ENCODE measurements around the gene NDUFS4. TPM values are rescaled to one million over a fixed set of nuclear protein-coding genes. Genes with fewer than 3 reads are reported as not detected.
"Not testable (repeated sequence)": the region's sequence is repeated elsewhere in the genome, so short reads cannot be mapped to it uniquely, and the experiment has no call there.

Gene NDUFS4
- 100 to 1,000 TPM; 126 to 162 (median 141) TPM for polyA plus RNA-seq (ENCODE audit: insufficient read length in 4 of 4)

DNA sequence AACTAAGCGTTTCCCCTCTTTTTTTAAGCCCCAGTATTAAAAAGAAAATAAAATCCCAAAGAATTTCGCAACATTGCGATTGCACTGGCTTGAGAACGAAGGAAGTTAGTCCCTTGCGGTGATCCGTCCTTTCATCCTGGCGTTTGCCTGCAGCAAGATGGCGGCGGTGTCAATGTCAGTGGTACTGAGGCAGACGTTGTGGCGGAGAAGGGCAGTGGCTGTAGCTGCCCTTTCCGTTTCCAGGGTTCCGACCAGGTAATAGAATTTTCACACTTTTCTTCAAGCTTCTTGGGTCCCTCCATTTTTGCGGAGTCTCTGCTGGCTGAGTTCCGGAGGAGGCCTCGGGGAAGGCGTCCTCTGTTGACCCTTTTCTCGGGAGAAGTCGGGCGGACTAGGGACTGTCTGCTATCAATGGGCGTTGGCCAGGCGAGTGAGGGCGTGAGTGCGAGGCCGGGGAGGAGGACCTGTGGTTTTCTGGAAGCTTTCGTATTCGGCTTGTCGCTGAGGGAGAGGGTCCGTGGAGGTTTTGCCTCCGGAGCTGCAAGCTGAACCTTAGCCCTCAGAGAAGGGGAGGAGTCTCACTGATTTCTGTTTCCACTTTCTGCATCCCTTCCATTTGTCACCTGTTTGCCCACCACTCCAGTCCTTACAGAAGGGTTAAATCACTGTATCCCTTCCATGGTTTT, at the start of gene NDUFS4:
NDUFS4 (plus strand) TSS at position 134 of the 686 bp plus-strand sequence; CDS start at position 158, 24 bp downstream.
- DNase-seq (ENCODE audit: low read depth in 4 of 4, low spot score in 2 of 4), result peak; percentile 76 to 89 (median 85)

DNA sequence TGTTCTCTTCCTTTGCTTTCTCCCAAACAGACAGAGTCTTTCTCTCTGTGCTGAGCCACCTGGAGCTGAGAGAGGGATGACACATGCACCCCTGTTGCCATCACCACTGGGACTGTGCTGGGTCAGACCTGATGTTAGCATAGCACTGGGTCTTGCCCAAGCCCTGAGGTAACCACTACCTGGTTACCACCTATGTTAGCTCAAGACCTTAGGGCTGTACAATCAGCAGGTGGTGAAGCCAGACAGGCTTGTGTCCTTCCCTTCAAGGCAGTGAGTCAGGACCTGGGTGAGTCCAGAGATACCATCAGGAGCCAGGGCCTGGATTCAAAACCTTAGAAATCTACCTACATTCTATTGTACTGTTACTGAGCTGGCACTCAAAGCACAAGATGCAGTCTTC, 47.9 kb upstream of the NDUFS4 start:
- DNase-seq (ENCODE audit: low read depth in 4 of 4, low spot score in 2 of 4), result no peak

DNA sequence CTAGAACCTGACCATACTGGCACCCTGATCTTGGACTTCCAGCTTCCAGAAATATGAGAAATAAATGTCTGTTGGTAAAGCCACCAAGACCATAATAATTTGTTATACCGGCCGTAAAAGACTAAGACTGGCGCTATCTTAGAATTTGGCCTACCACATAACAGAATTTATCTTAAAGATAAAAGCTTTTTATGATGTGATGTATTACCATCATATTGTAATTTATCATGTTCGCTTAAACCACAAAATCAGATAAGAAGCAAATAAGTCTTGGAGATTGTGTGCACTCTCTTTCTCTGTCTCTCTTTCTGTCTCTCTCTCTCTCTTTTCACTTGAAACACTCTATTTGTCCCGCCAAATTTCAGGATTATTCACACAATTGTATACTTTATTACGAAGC, 44.5 kb upstream of the NDUFS4 start:
- DNase-seq (ENCODE audit: low read depth in 4 of 4, low spot score in 2 of 4), result no peak

DNA sequence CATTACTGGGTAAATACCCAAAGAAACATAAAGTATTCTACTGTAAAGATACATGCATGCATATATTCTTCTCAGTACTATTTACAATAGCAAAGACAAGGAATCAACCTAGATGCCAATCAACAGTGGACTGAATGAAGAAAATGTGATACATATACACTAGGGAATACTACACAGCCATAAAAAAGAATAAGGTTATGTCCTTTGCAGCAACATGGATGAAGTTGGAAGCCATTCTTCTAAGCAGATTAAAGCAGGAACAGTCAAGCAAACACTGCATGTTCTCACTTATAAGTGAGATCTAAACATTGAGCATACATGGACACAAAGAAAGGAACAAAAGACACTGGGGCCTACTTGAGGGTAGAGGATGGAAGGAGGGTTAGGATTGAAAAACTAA, 39.6 kb upstream of the NDUFS4 start:
- no peak for DNase-seq (ENCODE audit: low read depth in 4 of 4, low spot score in 2 of 4)

DNA sequence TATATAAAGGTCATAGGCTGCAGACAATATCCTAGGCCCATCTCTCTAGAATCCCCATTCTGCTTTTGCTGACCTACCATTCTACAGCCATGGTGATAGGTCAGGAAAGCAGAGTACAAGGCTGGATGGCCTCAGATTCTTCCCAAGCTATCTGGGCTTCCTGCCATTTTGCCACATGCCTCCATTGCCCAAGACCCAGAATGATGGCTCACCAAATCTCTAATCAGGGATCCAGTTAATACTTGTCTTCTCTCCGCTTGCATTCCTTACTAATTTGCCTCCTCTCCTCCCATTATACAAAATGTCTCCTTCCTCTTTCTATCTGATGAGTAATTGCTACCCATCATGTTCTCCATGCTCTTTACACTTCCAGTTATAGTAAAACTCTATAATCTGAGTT, 22.7 kb upstream of the NDUFS4 start:
- no peak for DNase-seq (ENCODE audit: low read depth in 4 of 4, low spot score in 2 of 4)

DNA sequence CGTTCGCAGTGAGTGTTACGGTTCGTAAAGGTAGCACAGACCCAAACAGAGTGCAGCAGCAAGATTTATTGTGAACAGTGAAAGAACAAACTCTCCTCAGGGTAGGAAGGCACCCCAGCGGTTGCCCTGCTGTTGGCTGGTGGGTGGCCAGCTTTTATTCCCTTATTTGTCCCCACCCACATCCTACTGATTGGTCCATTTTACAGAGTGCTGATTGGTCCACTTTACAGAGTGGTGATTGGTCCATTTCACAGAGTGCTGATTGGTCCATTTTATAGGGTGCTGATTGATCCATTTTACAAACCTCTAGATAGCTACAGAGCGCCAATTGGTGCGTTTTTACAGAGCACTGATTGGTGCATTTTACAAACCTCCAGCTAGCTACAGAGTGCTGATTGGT, 19.7 kb upstream of the NDUFS4 start:
- not testable (repeated sequence) for DNase-seq (ENCODE audit: low read depth in 4 of 4, low spot score in 2 of 4)

DNA sequence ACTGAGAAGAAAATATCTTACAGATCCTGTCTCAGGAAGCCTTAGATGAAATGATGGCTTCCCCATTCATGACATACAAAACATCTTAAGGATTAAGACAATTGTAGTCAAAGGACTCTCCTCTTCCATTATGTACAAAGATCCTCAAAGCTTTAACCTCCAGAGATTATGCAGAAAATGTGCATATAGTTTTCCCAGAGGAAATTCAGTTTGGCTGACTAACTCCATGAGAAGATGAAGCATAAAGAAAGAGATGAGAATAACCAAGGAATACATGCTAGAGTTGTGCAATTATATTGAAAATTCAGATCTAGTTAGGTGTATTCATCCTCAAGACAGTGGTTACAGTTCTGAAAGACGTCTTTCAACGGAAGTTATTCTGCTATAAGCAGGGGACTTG, 18.6 kb upstream of the NDUFS4 start:
- no peak for DNase-seq (ENCODE audit: low read depth in 4 of 4, low spot score in 2 of 4)

DNA sequence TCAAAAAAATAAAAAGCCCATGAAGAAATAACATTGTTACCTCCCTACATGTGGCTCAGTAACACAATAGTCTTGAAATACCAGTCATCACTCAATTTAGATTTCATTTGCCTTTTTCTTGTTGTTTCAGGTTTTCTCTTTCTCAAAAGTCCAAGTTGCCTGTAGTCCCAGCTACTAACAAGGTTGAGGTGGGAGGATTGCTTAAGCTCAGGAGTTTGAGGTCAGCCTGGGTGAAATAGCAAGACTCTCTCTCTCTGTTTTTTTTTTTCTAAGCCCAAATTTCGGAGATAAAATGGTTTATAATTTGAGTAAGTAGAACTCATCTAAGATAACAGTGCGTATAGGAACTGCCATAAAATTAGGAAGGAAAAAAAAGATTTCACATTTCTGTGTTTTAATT, 17.5 kb upstream of the NDUFS4 start:
- DNase-seq (ENCODE audit: low read depth in 4 of 4, low spot score in 2 of 4), result no peak

DNA sequence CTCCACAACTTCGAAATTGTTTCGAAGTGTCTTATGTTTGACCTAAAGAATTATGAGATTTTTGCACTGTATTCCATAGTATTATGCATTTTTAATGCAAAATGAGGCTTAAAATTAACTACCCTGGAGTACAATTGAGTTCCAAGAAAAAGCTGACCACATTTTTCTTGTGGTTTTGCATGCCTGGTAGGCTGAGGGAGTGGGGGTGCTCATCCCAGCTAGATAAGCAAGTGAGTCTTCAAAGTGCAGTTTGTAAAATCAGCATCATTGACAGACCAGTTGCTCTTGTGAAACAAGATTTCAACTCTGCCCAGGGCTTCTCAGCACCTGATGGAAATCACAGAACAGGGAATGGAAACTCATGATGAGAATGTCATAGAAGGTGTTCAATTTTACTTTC, 17.0 kb upstream of the NDUFS4 start:
- DNase-seq (ENCODE audit: low read depth in 4 of 4, low spot score in 2 of 4), result no peak

DNA sequence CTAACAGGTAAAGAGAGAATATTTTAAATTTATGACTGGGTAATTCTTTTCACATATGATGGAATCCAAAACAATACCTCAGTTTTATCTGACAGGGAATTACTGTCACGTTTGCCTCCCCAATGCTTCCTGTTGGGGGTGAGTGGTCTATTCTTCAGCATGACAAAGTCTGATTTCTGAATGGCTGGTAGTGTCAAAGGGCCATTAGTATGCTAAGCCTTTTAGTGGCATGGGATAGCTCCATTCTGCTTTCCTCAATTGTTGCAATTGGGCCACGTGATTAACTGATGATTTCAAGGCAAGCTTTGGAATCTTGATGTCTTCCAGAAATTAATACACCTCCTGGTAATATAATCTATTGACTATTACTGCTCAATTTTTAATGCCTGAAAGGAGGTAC, 14.7 kb upstream of the NDUFS4 start:
- DNase-seq (ENCODE audit: low read depth in 4 of 4, low spot score in 2 of 4), result no peak

DNA sequence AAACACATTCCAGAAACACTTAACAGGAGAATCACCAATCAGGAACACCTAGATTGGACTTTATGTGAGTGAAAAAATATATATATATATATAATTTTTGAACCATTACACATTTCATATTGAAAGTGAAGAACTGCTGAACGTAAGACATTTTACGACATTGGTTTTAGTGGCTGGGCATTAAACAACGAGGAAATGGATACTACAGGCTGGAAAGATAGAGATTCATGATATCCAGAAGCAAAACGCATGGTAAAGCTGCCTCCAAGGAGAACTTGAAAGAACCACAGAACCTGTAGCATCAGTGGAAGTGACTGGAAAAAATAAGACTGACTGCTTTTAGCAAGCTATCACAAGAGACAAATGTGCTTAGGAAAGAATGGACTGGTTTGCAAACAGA, 13.2 kb upstream of the NDUFS4 start:
- DNase-seq (ENCODE audit: low read depth in 4 of 4, low spot score in 2 of 4), result no peak

DNA sequence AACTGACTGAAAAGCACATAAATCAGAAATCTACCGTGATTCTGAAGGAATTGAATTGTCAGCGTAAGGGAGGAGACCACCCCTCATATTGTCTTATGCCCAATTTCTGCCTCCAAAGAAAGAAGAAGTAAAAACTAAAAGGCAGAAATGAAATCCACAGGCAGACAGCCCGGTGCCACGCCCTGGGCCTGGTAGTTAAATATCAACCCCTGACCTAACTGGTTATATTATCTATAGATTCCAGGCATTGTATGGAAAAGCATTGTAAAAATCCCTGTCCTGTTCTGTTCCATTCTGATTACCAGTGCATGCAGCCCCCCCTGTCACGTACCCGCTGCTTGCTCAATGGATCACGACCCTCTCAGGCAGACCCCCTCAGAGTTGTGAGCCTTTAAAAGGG, 11.9 kb upstream of the NDUFS4 start:
- not testable (repeated sequence) for DNase-seq (ENCODE audit: low read depth in 4 of 4, low spot score in 2 of 4)

DNA sequence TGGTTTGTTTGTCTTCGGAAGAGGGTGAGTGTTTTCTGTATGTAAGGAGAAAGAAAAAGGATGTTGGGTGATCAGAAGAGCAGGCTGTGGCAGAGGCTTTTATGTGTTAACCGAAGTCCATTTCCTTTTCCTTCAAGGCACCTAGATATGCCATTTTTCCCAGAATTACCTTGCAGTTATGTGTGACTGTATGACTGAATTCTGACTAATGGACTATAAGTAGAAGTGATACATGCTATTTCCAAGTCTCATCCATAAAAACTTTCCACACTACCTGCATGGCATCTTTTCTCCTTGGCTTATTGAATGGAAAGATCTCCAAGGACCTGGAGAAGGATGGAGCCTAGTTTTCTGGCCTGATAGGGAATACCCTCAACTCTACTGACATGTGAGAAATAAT, 10.6 kb upstream of the NDUFS4 start:
- DNase-seq (ENCODE audit: low read depth in 4 of 4, low spot score in 2 of 4), result no peak

DNA sequence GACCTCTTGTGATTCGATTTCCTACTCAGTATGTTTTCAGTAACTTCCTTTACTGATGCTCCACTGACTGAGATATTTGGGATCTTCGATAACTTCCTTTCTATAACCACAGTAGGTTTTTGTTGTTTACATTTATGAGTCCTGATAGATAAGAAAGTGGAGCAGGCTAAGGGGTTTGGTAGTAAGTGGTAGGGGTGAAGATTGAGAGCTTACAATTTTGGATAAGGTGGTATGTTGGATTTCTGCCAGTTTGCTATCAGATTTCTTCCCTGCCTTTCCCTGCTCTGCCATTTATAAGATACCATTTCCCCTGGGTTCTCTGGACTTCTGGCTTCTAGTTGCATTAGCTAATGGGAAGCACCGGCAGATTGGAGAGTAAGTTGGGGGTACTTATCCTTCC, 7.9 kb upstream of the NDUFS4 start:
- DNase-seq (ENCODE audit: low read depth in 4 of 4, low spot score in 2 of 4), result no peak

DNA sequence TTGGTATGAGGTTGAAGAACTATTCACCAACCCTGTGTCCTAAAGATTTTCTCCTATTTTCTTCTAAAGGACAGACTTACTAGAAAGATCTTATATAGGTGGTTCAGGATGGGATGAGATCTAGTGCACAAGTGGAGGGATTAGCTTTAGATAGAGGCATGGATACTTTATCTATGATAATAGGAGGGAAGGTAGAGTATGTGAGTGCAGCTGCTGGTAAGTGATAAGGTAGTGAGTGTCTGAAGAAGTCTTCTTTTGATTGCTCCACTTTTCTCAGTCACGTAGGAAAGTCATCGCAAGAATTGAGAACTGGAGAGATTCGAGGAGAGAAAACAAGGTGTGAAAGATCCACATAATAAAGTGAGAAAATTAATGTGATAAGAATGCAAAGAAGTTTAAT, 6.0 kb upstream of the NDUFS4 start:
- no peak for DNase-seq (ENCODE audit: low read depth in 4 of 4, low spot score in 2 of 4)

DNA sequence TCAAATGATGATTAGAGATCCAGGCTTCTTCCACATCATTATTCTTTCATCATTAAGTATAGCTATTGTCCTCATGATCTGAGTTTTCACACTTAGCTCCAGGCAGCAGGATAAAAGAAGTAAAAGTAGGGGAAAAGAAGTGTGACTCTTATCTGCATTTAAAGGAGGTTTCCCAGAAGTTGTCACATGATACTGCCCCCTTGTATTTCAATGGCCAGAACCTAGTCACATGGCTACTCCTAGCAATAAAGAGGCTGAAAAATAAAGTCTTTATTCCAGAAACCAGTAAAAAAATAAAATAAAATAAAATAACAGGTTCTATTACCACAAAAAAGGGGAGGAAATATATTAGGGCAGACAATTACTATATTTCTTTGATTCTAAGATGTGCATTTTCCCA, 5.3 kb upstream of the NDUFS4 start:
- DNase-seq (ENCODE audit: low read depth in 4 of 4, low spot score in 2 of 4), result no peak

DNA sequence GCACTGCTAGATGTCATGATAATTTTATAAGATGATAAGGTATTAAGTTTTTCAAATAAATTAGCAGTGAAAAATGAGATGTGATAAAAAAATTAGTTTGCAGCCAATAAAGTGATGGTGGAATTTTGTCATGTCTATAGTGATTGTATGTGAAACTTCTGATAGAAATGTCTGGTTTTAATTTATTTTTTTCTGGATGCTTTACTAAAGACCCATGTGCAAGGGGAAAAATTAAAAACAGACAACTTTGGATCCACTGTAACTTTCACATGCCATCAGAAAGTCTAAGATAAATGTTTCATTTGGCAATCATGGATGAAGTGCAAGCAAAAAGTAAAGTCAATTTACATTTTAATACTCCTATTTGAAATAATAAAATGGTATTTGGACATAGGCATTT, 4.4 kb upstream of the NDUFS4 start:
- DNase-seq (ENCODE audit: low read depth in 4 of 4, low spot score in 2 of 4), result no peak

DNA sequence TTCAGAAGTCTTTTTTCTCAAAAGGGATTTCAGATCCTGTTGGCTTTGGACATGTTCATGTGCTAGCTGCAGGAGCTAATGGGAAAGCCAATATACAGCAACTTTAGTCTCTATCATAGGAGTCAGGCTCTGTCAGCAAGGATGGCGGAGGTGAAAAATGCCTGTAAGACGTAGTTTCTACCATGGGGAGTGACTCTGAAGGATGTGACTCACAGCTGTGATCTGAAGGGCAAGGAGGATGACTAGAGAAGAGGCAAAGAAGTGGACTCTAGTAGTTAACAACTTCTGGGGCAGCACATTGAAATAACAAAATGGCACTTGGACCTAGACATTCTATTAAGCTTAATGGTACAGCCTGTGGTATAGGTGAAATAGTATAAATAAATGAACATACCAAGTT, 3.1 kb upstream of the NDUFS4 start:
- no peak for DNase-seq (ENCODE audit: low read depth in 4 of 4, low spot score in 2 of 4)

DNA sequence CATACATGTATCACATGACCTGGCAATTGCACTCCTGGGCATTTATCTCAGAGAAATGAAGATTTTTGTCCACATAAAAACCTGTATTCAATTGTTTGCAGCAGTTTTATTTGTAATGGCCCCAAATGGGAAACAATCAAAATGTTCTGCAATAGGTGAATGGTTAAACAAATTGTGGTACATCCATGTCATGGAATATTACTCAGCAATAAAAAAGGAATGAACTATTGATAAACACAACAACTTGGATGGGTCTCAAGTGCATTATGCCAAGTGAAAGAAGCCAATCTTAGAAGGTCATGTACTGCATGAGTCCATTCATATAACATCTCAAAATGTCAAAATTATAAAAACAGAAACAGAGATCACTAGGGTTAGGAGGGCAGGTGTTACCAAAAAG, 1.5 kb upstream of the NDUFS4 start:
- no peak for DNase-seq (ENCODE audit: low read depth in 4 of 4, low spot score in 2 of 4)

DNA sequence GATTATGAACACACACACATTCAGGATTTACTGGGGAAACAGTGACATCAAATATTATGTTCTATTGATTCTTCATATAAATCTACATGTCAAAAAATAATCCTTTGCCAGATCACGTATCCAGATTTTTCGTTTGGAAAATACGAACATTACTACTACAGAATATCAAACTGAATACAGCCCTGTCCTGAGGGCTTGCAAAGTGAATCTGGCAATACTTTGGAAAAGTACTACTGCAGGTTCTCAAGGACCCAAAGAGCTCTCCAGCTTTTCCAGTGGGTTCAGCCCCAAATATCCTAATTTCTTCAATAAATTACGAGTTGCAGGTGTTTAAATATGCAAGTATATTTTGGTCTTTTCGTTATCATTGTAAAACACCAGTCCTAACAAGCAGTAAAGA, 411 bp upstream of the NDUFS4 start:
- peak in 1 of 4 donors; percentile 8 for DNase-seq (ENCODE audit: low read depth in 4 of 4, low spot score in 2 of 4)

DNA sequence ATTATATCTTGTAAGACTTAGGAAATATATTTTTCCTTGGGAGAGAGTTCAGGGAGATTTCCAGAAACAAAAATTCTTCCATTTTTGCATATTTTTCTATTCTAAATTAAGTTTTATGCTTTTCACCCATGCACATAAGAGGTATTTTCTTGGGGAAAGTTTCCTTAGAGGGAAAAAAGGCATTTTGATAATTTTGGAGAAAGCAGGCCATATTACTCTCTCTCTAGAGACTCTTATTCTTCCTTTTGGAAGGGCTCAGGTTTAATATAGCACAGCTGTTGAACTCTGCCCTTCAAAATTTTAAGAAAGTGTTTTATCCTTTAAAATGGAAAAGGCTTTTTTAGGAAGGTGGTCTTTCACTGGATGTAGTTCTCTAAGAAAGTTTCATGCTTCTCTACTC, 8.0 kb downstream of the NDUFS4 start:
- no peak for DNase-seq (ENCODE audit: low read depth in 4 of 4, low spot score in 2 of 4)

DNA sequence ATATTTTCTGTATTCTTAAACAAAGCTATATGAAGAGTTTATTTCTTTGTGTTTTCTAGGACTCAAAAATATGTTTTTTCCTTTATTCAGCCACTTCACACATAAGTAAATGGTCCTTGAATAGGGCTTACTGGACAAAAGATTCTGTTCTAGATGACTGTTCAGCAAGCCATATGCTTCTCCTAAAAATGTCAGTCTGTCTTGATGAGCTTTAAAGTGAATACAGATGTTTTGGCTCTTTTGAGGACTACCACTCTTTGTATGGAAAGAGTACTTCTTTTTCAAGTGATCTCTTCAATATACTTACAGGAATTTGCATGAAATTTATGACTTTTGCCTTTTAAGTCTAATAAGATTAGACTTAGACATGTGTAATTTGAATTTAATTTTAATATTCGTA, 8.4 kb downstream of the NDUFS4 start:
- peak in 2 of 4 donors; percentile 10 to 31 for DNase-seq (ENCODE audit: low read depth in 4 of 4, low spot score in 2 of 4)

DNA sequence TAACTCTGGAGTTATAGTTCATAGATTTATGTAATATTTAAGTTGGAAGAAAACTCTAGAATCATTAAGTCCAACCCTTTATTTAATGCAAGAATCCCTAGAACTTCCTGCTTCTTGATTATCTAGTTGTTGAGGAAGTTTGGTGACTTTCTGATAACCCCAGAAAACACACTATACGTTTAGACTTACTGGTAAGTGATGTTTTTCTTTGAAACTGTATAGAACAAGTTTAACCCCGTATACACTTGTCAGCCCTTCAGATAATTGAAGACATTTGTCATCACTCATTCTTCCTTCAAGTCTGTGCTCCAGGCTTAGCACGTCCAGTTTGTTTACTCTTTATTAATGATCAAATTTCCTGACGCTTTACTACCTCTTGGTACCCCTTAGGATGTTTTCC, 9.0 kb downstream of the NDUFS4 start:
- no peak for DNase-seq (ENCODE audit: low read depth in 4 of 4, low spot score in 2 of 4)
